HUES64 (cell line): ENCODE results near the gene SH3PXD2A.

Experiments
- H3K27ac ChIP-seq: 2 replicates; pipeline ENCODE4 v1.7.0; 2013; ENCODE audit warnings: low read depth, low read length, inconsistent platforms
- H3K27me3 ChIP-seq: 2 replicates; pipeline ENCODE4 v1.6.1; 2013; ENCODE audit warnings: mild to moderate bottlenecking, low read length; ENCODE audit not compliant: insufficient read depth
- H3K36me3 ChIP-seq: 2 replicates; pipeline ENCODE4 v1.6.1; 2013; ENCODE audit warnings: mild to moderate bottlenecking, low read length; ENCODE audit not compliant: insufficient read depth
- H3K4me1 ChIP-seq: 2 replicates; pipeline ENCODE4 v1.6.1; 2013; ENCODE audit warnings: mild to moderate bottlenecking, low read length, moderate library complexity; ENCODE audit not compliant: insufficient read depth
- H3K4me3 ChIP-seq: 2 replicates; pipeline ENCODE4 v1.5.1; 2013; ENCODE audit warnings: mild to moderate bottlenecking, low read length, moderate library complexity
- H3K9ac ChIP-seq: 2 replicates; pipeline ENCODE4 v1.6.1; 2013; ENCODE audit warnings: mild to moderate bottlenecking, low read depth, low read length
- H3K9me3 ChIP-seq: 2 replicates; pipeline ENCODE4 v1.6.1; 2013; ENCODE audit warnings: low read depth, low read length; ENCODE audit not compliant: insufficient read depth
- WGBS: fragments of 150-250, 120-280 bp; methylation state at CpG from one replicate; pipeline ENCODE4 v1.1.7; 2013; ENCODE audit warnings: missing lambda C conversion rate; 5-methylcytosine and 5-hydroxymethylcytosine counted together

Gene SH3PXD2A

GRCh38 chr10:103545771-103546281 is 309.6 kb downstream of the SH3PXD2A start:
- peaks cover 2% of the 10 kb centered on the region; the same call in 1 of the 2 replicates for H3K27me3 ChIP-seq
- no peak overlapping the region for H3K4me3 ChIP-seq
- H3K36me3 ChIP-seq: no peaks in the 10 kb centered on the region
- no peak overlapping the region for H3K27ac ChIP-seq
- no peak overlapping the region for H3K9ac ChIP-seq
- WGBS: 85% methylated on average over 4 of the region's 4 CpGs
- H3K9me3 ChIP-seq: no peaks in the 10 kb centered on the region
- peaks cover 13% of the 10 kb centered on the region; the same call in 1 of the 2 replicates for H3K4me1 ChIP-seq

DNA sequence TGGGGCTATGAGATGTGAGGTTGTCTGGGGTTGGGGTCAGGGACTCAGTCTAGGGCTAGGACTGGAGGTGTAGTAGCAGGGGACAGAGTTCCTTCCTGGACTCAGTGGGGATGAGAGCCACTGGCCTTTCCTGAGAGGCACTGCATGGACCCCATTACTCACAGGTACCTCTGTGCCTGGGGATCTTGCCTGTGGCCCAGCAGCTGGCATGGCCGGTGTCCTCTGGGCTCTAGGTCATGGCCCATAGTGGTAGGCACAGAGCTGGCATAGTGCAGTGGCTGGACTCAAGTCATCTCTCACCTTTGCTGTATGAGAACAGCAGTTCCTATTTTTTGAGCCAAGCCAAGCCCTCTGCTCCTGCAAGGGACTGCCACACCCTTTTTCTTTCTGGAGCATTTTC is 310.0 kb downstream of the SH3PXD2A start:
- Histone ChIP-seq H3K27ac (no peak overlapping the region), H3K9ac (no peak overlapping the region), H3K27me3 (peaks cover 2% of the 10 kb centered on the region; the same call in 1 of the 2 replicates), H3K4me3 (no peak overlapping the region), H3K9me3 (no peaks in the 10 kb centered on the region), H3K36me3 (no peaks in the 10 kb centered on the region), H3K4me1 (peaks cover 13% of the 10 kb centered on the region; the same call in 1 of the 2 replicates)
- 96% methylated on average over 1 of the region's 1 CpG for WGBS

DNA sequence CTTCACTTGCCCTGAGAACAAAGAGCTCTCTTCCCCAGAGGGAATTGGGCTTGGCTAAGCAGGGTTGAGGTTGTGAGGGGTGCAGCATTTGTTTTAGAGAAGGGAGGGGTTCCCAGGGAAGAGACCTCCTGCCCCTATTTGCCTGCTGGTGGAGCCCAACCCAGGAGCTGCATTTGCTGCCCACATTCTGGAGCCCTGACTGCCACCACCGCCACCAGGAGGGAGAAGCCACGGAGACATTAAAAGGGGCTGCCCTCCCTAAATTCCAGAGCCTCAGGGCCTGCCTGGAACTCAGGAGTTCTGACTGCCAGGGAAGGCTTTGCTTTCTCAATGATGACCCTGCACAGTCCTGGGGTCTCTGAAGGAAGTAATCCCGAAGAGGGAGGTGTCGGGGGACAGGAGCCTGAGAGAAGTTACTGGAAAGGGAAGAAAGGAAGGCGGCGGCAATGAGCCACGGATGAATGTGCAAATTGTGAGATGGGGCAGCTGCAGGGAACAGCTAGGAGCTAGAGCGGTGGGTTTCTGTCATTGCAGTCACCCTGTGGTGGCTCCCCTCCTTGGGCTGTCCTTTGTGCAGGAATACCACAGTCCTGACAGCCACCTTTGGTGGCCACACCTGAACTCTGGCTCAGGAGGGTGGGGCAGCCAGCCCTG is 310.6 kb downstream of the SH3PXD2A start:
- H3K4me3 ChIP-seq: no peak overlapping the region
- H3K9me3 ChIP-seq: no peaks in the 10 kb centered on the region
- no peaks in the 10 kb centered on the region for H3K36me3 ChIP-seq
- H3K9ac ChIP-seq: no peak overlapping the region
- no peak overlapping the region for H3K27ac ChIP-seq
- no peaks in the 10 kb centered on the region for H3K27me3 ChIP-seq
- peaks cover 13% of the 10 kb centered on the region; the same call in 1 of the 2 replicates for H3K4me1 ChIP-seq
- 79% methylated on average over 8 of the region's 8 CpGs for WGBS
